GM19035 (cell line): ENCODE measurements around the gene EMID1.

Experiments used
- ATAC-seq: cut with Tn5 transposase; IDR thresholded peaks from one replicate; pipeline ENCODE4 v1.9.1; 2021; ENCODE audit not compliant: unreplicated experiment

EMID1 gene

DNA sequence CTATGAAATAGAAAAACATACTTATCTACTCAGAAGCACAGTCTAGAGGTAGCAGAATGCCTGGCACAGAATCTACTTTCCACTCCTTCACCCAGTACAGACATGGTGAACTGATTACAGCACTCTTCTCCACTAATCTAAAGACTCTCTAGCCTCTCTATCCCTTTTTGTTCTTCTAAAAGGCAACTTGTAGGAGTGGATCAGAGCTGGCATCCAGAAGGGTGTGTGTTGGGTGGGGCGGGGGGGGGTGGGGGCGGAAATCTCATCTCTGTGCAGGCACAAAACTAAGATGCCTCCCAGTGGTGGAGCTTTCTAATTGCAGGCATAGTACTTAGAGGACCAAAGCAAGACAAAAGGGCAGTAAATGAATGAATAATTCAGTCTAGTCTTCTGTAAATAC, 11.5 kb upstream of the EMID1 start:
- no peak for ATAC-seq

DNA sequence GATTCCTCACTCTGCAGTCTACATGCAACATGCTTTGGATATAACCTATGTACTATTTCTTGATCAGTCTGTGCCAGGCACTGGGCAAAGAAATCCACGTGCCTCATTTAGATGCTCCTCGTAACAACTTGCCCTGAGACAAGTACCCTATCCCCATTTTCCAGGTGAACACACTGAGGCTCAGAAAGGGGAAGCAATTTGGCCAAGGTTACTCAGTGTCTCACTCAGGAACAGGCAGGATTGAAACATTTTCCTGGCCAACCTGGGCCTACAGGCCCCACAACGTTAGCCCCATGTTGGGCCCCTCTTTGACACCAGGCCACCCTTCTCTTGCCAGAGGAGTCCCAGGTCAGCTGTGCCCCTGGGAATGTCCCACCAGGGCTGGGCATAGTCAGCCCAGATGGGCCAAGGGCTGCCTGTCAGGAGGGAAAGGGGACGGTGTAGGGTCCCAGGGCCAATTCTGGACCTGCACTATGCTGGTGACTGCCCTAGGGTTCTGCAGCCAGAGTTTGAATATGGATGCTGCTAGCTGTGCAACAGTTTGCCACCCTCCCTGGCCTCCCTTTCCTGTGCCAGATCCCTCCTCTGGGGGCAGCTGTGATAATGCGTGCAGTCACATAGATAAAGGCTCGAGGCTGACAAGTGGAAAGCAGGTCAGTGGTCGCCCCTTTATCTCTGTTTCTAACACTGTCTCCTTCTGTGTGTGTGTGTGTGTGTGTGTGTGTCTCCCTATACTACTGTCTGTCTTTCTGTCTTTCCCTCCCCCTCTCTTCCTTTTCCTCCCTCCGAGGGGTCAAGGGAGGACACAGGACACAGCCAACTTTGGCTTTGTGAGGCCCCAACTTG, 10.4 kb upstream of the EMID1 start:
- ATAC-seq: no peak

DNA sequence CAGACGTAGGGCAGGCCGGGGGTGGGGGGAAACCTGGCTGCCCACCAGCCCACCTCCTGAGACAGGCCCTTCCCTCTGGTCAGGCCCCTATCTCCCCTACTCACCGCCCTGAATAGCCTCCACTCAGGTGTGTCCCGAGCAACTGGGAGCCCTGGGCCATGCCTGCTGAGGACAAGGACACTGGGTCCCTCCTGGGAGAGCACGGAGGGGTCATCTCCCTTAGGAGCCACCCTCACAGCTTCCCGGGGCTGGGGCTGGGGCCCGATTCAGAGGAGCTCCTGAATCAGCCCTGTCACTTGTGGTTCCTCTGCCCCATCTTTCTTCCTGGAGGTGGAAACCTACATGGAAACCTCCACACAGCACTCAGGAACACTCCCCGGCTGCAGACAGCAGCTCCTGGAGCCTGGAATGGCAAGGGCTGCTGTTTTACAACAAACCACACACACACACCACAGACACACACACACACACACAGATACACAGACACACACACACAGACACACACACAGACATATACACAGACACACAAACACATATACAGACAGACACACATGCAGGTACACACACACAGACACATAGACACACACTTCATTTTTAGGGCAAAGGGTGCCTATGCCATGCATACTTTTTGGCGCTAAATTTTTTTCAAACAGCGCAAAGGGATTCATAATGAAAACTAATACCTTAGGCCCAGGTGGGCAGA, 9.6 kb upstream of the EMID1 start:
- no peak for ATAC-seq

DNA sequence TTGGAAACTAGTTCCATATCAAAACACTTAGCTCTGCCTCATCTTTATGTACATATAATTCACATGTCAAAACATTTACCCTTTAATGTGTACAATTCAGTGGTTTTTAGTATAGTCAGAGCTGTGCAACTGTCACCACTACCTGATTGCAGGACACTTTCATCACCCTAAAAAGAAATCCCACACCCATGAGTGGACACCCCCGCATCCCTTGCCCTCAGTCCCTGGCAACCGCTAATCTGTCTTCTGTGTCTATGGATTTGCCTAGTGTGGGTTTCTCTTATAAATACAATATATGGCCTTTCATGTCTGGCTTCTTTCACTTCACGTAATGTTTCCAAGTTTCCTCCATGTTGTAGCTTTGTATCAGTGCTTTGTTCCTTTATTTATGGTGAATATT, 8.6 kb upstream of the EMID1 start:
- no peak for ATAC-seq

DNA sequence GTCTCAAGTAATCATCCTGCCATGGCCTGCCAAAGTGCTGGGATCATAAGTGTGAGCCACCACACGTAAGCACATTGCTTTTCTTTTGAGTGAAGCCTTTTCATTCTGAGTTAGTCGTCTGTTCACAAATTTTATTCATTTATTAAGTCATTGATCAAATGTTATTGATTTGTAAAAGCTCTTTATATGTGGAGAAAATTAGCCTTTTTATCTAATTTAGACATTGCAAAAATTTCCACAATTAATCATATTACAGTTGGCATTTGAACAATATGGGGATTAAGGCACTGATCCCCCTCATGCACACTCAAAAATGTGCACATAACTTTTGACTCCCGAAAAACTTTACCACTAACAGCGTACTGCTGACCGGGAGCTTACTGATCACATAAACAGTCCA, 7.5 kb upstream of the EMID1 start:
- no peak for ATAC-seq

DNA sequence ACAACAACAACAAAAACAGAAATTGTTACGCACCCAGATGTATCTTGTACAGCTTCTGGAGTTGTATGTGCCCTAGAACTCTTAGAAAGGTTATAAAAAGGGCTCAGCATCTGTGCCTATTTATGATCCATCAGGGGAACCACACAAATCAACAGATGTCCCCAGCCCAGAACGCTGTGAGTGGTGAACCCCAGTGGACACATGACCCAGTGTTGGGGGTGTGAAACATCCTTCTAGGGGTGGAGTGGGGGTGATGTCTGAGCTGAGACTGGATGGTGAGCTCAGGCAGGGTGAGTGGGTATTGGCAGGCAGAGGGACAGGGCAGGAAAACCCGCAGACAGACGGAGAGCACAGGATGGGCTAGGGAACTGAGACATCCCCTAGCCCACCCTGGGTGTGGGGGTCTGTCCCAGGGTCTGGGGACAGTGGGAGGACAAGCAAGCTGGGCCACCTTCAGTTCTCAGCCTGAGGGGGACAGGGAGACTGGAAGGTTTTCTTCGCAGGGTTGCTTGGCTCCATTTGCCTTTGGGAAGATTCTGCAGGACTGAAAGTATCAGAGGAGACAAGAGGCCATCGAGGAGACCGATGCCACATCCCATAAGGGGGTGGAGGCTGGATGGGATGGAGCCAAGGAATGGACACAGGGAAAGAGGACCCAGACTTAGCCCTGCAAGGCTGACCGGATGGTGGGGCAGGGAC, 5.8 kb upstream of the EMID1 start:
- no peak for ATAC-seq

DNA sequence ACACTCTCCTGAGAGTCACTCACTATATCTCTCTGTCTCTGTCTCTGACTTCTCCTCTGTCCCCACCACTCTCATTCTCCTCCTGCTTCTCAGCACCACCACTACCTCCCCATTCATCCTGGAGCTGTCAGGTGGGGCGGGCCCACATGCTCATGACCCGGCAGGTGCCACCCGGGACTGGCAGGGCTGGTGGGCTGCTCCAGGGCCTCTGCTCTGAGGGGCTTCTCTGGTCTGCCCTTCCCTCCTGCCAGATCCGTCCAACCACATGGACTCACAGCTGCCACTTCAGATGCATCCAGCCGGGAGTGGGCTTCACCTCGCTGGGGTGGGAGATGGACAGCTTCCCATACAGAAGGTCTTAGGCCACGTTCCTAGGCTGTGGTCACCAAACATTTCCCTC, 4.8 kb upstream of the EMID1 start:
- ATAC-seq: no peak

DNA sequence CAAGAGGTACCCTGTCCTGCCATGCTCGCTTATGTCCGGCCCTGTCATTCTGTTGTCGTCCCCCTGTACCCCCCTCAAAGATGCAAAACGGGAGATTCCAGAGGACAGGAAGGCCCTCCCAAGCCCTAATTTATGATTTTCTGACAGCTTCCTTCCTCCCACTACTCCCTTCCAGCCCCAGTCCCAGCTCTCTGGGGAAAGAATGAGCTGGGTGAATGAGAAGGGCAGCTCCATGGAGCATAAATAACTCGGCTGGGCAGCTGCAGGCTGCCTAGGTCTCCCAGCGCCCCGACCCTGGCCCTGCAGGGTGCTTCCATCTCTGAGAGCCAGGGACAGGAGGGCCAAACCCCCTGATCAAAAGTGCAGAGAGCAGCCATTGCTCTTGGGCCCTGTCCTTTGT, 3.9 kb upstream of the EMID1 start:
- ATAC-seq: no peak

DNA sequence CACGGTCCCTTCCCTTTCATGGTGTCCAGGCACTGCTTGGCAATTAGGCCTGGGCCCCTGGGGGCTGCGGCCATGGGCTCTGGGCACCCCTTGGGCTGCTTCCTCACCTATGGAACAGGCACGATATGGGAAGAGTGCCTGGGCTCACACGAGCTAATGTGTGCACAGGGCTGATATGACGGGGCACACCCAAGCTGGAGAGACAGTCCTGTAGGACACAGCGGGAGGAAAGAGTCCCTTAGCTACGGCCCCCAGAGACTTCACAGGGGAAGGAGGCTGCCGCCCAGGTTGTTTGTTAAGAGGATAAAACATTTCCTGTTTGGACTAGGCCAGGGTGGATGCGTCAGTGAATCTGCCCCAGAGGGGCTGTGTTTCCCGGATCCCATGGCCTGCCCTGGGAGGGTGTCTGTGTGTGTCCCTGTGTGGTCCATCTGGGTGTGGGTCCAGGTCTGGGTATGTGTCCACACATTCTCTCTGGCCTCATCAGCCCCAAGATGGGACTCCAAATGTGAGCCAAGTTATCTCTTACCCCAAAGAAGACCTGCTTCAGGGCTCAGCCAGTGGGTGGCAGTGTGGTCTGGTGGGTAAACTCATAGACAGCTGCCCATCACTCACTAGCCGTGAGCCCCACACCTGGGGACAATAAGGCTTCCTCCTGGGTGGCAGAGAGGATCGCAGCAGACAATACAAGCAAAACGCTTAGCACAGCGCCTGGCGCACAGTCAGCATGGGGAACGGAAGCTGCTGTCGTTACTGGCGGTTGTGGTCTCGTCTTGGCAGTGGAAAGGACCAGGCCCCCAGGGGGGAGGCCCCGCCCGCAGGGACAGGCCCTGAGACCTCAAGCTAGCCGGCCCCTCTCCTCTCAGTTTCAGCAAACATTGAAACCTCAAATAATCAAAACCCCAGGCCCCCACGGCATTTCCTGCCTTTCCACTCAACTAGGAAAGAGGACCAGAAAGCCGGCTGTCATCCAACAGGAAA, 3.2 kb upstream of the EMID1 start:
- ATAC-seq: peak; percentile 83

DNA sequence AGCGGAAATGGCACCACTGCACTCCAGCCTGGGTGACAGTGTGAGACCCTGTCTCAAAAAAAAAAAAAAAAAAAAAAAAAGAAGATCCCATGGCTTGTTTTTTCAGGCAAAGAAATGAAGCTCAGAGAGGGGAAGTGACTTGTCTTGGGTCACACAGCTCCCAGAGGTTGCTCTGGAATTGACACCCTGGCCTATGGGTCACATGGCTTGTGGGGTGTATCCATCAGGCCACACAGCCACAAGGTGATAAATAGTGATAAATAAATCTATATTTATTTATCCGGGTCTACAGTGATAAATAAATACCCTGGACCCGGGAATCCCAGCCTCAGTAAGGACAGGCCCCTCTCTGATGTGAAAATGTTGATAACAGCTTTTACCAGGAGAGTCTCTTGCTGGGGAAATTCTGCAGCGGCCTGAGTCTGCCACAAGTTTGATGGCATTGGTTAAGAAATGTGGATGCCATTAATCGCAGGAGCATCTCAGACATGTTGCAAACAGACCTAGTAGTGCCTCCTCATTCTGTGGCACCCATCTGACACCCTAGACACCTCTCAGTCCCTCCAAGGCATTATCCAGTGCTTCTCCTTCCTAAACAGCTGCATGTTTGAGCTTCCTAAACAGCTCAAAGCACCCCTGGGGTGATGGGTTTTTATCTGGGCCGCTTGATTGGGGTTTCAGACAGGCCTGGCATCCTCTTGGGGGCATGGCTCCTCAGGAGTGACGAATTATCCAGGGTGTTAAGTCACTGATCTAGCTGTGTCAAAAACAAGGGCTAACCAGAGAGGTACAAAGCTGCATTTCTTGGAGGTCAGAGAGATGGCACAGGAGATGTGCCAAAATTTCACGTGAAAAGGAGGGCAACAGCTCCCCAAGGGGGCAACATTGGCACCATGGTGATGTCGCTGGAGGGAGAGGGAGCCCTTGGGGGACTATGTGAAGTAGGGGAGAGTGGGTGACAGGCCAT, 1.9 kb upstream of the EMID1 start:
- ATAC-seq: no peak

DNA sequence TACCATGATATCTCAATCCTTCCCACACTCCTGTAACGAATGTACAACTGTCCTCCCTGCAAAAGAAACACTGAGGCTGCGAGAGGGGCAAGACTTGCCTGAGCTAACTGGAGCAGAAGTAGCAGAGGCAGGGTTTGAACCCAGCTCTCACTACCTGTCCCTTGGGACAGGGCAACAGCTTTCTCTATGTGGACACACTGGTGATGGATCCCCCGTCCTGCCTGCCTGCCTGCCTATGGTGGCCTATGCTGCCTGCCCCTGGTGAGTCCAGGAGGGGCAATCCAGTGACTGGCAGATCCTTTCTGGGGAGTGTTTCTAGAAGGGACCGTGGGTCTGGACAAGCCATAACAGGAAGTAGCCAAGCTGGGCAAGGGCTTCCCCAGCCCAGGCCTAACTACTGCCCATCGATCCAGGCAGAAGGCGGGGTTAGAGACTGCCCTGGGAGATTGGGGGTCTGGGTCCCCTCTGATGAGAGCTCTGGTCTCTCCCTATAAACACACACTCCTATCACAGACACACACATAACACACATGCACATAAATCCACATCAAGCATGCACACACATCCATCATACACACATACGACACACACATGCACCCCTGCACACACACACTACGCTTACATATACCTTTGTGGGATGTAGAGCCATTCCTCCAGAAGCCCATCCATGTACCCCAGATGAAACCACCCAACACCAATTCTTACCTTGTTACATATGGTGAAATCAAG, 1.1 kb upstream of the EMID1 start:
- no peak for ATAC-seq

DNA sequence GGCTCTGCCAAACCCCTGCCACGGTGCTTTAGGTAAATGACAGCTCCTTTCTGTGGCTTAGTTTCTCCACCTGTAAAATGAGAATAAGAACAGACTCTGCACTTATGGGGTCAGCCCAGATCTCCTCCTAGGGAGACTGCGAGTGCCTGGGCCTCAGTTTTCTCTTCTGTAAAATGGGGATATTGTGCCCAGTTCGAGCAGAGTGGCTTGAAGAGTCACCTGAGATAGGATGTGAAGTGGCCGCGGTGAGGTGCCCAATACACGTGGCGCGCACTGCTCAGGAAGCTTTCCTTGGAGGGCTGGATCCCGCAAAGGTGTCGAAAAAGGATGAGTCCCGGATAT, 473 bp upstream of the EMID1 start:
- ATAC-seq: no peak

DNA sequence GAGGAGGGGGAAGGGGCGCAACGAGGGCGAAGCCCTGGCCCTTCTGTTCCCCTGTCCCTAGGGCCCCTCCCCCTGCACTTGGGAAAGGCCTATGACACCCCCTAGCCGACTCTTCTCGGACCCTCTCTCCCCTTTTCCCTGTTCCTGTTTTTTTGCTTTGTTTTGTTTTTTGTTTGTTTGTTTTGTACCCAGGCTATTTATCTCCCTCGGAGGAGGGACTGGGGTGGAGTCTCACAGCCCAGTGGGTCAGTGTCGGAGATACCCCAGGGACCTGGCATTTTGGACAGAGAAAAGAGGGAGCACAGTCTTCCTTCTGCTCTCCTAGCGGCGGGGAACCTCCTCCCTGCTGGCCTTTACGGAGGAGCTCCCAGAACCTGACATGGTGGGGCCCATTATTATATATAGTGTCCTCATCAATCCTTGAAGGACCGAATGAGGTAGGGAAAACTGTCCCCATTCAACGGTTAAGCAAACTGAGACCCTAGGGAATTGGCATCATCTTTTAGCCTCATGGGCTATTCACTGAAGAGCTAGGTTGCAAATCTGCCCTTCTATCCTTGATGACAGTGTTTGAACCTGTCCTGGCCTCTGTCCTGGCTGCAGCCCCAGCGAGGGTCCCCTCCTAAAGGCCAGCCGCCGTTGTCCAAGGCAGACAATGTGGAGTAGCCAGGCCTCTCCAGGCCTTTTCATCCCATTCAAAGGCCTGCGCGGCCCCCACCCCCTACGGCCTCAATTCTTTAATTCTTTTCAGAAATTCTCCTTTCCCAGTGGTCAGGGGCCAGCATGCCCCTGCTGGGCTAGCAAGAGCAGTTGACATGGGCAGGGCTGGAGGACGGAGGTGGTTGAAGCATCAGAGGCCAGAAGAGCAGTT, 911 bp downstream of the EMID1 start:
- ATAC-seq: no peak

DNA sequence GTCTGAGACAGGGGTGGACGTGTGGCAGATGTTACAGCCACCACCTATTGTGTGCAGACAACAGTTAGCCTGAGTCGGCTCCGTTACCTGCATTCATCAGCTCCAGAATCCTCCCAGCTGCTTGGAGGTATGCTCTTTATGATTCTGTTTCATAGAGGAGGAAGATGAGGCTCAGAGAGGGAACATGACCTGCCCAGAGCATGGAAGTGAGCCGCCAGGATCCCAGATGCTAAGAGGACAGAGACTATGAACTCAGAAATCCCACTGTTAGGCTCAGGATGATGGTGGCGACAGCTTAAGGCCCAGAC, 1.5 kb downstream of the EMID1 start:
- no peak for ATAC-seq

DNA sequence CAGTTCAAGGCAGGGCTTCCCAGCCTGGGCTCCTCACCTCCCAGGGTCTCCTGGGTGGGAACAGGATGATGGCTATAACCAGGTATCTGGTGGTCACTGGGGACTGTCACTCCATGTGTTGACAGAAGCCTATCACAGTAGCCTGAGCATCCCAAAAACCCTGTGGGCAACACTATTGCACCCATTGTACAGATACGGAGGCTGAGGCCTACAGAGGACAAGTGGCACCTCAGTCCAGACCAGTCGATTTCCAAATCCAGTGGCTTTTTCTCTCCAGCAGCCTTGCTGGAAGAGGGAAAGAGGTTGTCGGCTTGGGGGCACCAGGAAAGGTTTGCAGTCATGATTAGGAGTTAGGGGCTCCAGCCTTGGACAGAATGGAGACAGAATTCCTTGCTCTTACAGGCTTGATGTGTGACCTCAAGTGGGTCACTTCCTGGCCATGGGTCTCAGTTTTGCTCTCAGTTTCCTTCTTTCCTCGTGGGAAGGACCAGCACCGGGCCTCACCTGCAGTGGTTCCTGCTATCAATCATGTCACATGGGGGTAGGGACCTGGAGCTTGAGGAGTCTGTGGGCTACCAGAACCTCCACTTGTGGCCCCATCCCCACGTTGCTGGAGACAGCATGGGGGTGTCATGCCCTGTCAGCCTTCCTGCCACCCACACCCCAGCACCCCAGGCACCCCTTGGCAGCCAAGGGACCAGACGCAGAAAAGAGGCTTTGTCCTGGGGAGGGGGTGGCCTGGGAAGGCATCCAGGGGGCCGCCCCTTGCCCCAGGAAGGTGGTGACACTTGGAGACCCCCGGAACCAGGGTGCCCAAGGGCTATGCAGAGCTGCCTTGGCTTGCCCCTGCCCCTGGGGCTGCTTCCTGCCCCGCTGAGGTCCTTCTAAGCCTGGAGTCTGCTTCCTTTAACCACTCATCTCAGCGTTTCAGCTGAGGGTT, 2.1 kb downstream of the EMID1 start:
- ATAC-seq: no peak

DNA sequence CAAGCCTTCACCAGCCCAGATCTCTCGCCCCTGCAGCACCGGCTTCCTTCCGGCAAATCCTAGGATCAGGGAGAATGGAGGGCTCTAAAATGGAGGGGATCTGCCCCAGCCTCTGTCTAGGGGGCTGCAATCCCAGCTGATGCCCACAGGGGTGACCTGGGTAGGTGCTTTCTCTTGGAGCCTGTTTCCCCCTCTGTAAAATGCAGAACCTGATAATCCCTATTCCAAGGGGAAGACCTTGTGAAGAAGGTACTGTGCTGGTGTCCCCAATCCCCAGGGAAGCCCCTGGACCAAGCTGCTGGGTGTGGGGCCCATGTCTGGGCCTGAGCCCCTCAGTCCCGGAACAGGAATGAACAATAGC, 2.8 kb downstream of the EMID1 start:
- no peak for ATAC-seq

DNA sequence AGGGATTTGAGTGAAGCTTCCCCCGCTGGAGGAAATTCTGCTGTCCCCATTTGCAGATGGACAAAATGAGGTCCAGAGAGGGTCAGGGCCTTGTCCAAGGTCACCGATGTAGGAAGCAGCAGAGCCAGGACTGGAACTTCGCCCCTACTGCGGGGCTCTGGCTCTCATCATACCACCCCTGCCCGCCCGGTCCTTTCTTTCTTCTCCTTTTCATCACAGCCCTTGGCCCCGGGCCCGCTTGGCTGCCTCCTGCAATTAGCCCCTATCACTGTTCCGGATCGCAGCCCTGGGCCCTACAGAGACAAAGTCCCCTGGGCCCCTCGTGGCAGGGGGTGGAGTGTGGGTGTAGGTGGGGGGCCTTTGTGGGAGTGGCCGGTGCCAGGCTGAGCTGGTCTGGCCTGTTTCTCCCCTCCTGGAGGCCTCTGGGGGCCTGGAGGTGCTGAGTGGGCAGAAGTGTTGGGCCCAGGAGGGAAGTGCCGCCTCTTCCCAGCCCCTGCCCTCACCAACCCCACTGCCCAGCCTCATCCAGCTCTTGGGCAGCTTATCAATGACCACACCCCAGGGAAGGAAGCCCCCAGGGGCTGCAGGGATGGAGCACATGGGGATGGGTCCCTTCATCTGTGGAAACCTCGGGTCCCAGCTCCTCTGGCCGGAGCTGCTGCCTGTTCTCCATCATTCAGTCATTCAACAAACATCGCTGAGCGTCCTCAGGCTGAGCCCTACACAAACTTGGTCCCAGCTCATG, 3.4 kb downstream of the EMID1 start:
- no peak for ATAC-seq
